Body of pancreas (tissue), 4 donors: Measurements from ENCODE around the gene PCCA.

Experiments used
- CTCF ChIP-seq, 7 experiments: fragments of 450-650 bp in 4 of 7; fragments of 200-600 bp in 3 of 7; sonication (generic) in 3 of 7; IDR thresholded peaks; one replicate each; pipeline ENCODE4 v1.5.1; 2016 to 2019; ENCODE audit warnings: antibody characterized with exemption in 7 of 7
- POLR2A ChIP-seq, 3 donors: fragments of 450-650 bp; IDR thresholded peaks; one replicate each; pipeline ENCODE4 v1.6.1; 2016; ENCODE audit warnings: antibody characterized with exemption in 3 of 3, mild to moderate bottlenecking in 2 of 3

- TF ChIP-seq CTCF (IDR thresholded peaks at IDR 0.05): no peak
- no peak for TF ChIP-seq POLR2A (IDR thresholded peaks at IDR 0.05)
Observed at GRCh38 chr13:100526318-100527000, 437.6 kb downstream of the PCCA start.
